Ishikawa (cell line): ENCODE data around the gene STARD4.

ENCODE experiments used
- CEBPB ChIP-seq: IDR thresholded peaks from 2 replicates; pipeline ENCODE4 v1.6.1; 2012
- CREB1 ChIP-seq: IDR thresholded peaks from 2 replicates; pipeline ENCODE4 v1.6.1; 2012; ENCODE audit warnings: low read depth
- EGR1 ChIP-seq: IDR thresholded peaks from 2 replicates; pipeline ENCODE4 v1.6.1; 2012
- EP300 ChIP-seq: IDR thresholded peaks from 2 replicates; pipeline ENCODE4 v1.6.1; 2012; ENCODE audit warnings: borderline replicate concordance
- FOXM1 ChIP-seq: IDR thresholded peaks from 2 replicates; pipeline ENCODE4 v1.6.1; 2012; ENCODE audit warnings: low read depth, borderline replicate concordance
- MAX ChIP-seq: IDR thresholded peaks from 2 replicates; pipeline ENCODE4 v1.6.1; 2012
- NFIC ChIP-seq: IDR thresholded peaks from 2 replicates; pipeline ENCODE4 v1.6.1; 2012
- RAD21 ChIP-seq: IDR thresholded peaks from 2 replicates; pipeline ENCODE4 v1.6.1; 2012; ENCODE audit warnings: low read depth
- REST ChIP-seq: IDR thresholded peaks from 2 replicates; pipeline ENCODE4 v1.6.1; 2012; ENCODE audit warnings: low read depth, mild to moderate bottlenecking
- TAF1 ChIP-seq: IDR thresholded peaks from 2 replicates; pipeline ENCODE4 v1.6.1; 2012; ENCODE audit warnings: low read depth, mild to moderate bottlenecking
- TCF12 ChIP-seq: IDR thresholded peaks from 2 replicates; pipeline ENCODE4 v1.6.1; 2012; ENCODE audit warnings: low read depth
- TEAD4 ChIP-seq: IDR thresholded peaks from 2 replicates; pipeline ENCODE4 v1.6.1; 2012
- USF1 ChIP-seq: IDR thresholded peaks from 2 replicates; pipeline ENCODE4 v1.6.1; 2012
- YY1 ChIP-seq: IDR thresholded peaks from 2 replicates; pipeline ENCODE4 v1.6.1; 2012; ENCODE audit warnings: low read depth
- ZBTB7A ChIP-seq: IDR thresholded peaks from 2 replicates; pipeline ENCODE4 v1.6.1; 2012; ENCODE audit warnings: low read depth

Gene STARD4

GRCh38 chr5:111514087-111514486 lies 1.8 kb upstream of the STARD4 start:
- TF ChIP-seq NFIC, result no peak
- TF ChIP-seq TEAD4, result no peak
- no peak for TF ChIP-seq TAF1
- TF ChIP-seq EP300, result no peak
- TF ChIP-seq YY1, result no peak
- no peak for TF ChIP-seq USF1
- TF ChIP-seq CREB1, result no peak
- TF ChIP-seq RAD21, result no peak
- TF ChIP-seq TCF12, result no peak
- no peak for TF ChIP-seq MAX
- TF ChIP-seq ZBTB7A, result no peak
- TF ChIP-seq FOXM1, result no peak
- TF ChIP-seq REST, result no peak
- TF ChIP-seq EGR1, result no peak
- TF ChIP-seq CEBPB, result no peak

- no peak for TF ChIP-seq YY1
- 0 out of 2 replicates have a peak, but pooled peaks have one; percentile 17 for TF ChIP-seq EGR1
- no peak for TF ChIP-seq CREB1
- TF ChIP-seq TEAD4, result no peak
These were observed 791 bp upstream of the STARD4 start for GRCh38 chr5:111513131-111513520.

- TF ChIP-seq TEAD4, result no peak
- 0 out of 2 replicates have a peak, but pooled peaks have one; percentile 45 for TF ChIP-seq ZBTB7A
These were observed 432 bp downstream of the STARD4 start for GRCh38 chr5:111511831-111512374.

GRCh38 chr5:111511174-111511830 lies 1.0 kb downstream of the STARD4 start:
- TF ChIP-seq EGR1, result no peak

- no peak for TF ChIP-seq TEAD4
- no peak for TF ChIP-seq YY1
- no peak for TF ChIP-seq EP300
- TF ChIP-seq MAX, result no peak
- no peak for TF ChIP-seq ZBTB7A
- no peak for TF ChIP-seq NFIC
- no peak for TF ChIP-seq TCF12
- TF ChIP-seq USF1, result no peak
- no peak for TF ChIP-seq CREB1
- TF ChIP-seq REST, result no peak
- no peak for TF ChIP-seq FOXM1
- TF ChIP-seq RAD21, result no peak
- no peak for TF ChIP-seq EGR1
- no peak for TF ChIP-seq TAF1
- no peak for TF ChIP-seq CEBPB
These were observed 3.2 kb downstream of the STARD4 start for GRCh38 chr5:111509119-111509518.

GRCh38 chr5:111507276-111507675 lies 5.1 kb downstream of the STARD4 start:
- TF ChIP-seq TAF1, result no peak
- no peak for TF ChIP-seq EGR1
- no peak for TF ChIP-seq TEAD4
- no peak for TF ChIP-seq EP300
- no peak for TF ChIP-seq NFIC
- no peak for TF ChIP-seq FOXM1
- TF ChIP-seq RAD21, result no peak
- TF ChIP-seq REST, result no peak
- TF ChIP-seq TCF12, result no peak
- no peak for TF ChIP-seq USF1
- TF ChIP-seq ZBTB7A, result no peak
- TF ChIP-seq CEBPB, result no peak
- TF ChIP-seq MAX, result no peak
